ENCODE results near the gene NXPE3.

The NXPE3 gene

GRCh38 chr3:101821503-101821902, 42.5 kb downstream of the NXPE3 start:
- FAIRE-seq (no peak), DNase-seq (ENCODE audit: insufficient read length) (no peak)
- TF ChIP-seq POLR2A (IDR thresholded peaks at IDR 0.05; ENCODE audit: low read depth, low read length), result no peak
- TF ChIP-seq TAF1 (IDR thresholded peaks at IDR 0.05; ENCODE audit: borderline replicate concordance, low read depth, low read length), result no peak
- TF ChIP-seq POLR2AphosphoS5 (IDR thresholded peaks at IDR 0.05; ENCODE audit: low read depth, low read length), result no peak

GRCh38 chr3:101823525-101823924, 44.5 kb downstream of the NXPE3 start:
- DNase-seq (ENCODE audit: insufficient read length) (no peak), FAIRE-seq (no peak)
- TF ChIP-seq POLR2A (IDR thresholded peaks at IDR 0.05; ENCODE audit: low read depth, low read length) (no peak), POLR2AphosphoS5 (IDR thresholded peaks at IDR 0.05; ENCODE audit: low read depth, low read length) (no peak), TAF1 (IDR thresholded peaks at IDR 0.05; ENCODE audit: borderline replicate concordance, low read depth, low read length) (no peak)

GRCh38 chr3:101824702-101825101, 45.7 kb downstream of the NXPE3 start:
- DNase-seq (ENCODE audit: insufficient read length), result no peak
- TF ChIP-seq POLR2A (IDR thresholded peaks at IDR 0.05; ENCODE audit: low read depth, low read length), result no peak
- TF ChIP-seq POLR2AphosphoS5 (IDR thresholded peaks at IDR 0.05; ENCODE audit: low read depth, low read length), result no peak
- no peak for TF ChIP-seq TAF1 (IDR thresholded peaks at IDR 0.05; ENCODE audit: borderline replicate concordance, low read depth, low read length)
- no peak for FAIRE-seq

DNA sequence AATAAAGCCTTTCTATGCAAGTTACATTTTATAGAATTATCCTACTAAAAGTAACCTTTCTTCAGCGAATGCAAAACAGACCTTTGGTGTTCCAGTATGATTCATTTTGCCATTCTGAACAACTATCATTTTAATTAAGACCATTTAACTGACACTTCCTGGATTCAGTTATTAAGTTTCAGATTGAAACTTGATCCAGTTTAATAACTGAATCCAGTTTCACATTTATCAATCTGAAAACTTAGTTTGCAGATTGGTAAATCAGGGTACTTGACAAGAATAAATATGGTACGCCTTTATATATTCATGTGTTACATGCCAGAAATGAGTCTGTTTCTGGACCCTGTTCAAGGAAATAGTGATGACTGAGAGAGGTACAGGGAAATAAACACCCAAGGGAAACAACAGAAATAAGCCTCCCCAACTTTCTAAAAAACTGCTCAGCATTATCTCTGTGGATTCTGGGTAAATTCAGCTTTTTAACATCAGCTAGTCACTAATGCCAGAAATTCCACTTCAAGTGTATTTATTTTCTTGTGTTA, 47.0 kb downstream of the NXPE3 start:
- no peak for DNase-seq (ENCODE audit: insufficient read length)
- FAIRE-seq, result peak; percentile 85
- TF ChIP-seq POLR2AphosphoS5 (IDR thresholded peaks at IDR 0.05; ENCODE audit: low read depth, low read length) (no peak), TAF1 (IDR thresholded peaks at IDR 0.05; ENCODE audit: borderline replicate concordance, low read depth, low read length) (no peak), POLR2A (IDR thresholded peaks at IDR 0.05; ENCODE audit: low read depth, low read length) (no peak)

GRCh38 chr3:101827211-101828174, 48.5 kb downstream of the NXPE3 start:
- DNase-seq (ENCODE audit: insufficient read length) (peak; percentile 40), FAIRE-seq (peak; percentile 95)
- TF ChIP-seq POLR2AphosphoS5 (IDR thresholded peaks at IDR 0.05; ENCODE audit: low read depth, low read length) (peak; percentile 95), TAF1 (IDR thresholded peaks at IDR 0.05; ENCODE audit: borderline replicate concordance, low read depth, low read length) (peak; percentile 80; the same call in 1 of the 2 replicates), POLR2A (IDR thresholded peaks at IDR 0.05; ENCODE audit: low read depth, low read length) (peak; percentile 98)

GRCh38 chr3:101828276-101828675, 49.3 kb downstream of the NXPE3 start:
- DNase-seq (ENCODE audit: insufficient read length), result no peak
- FAIRE-seq, result peak; percentile 63
- no peak for TF ChIP-seq POLR2AphosphoS5 (IDR thresholded peaks at IDR 0.05; ENCODE audit: low read depth, low read length)
- no peak for TF ChIP-seq POLR2A (IDR thresholded peaks at IDR 0.05; ENCODE audit: low read depth, low read length)
- TF ChIP-seq TAF1 (IDR thresholded peaks at IDR 0.05; ENCODE audit: borderline replicate concordance, low read depth, low read length), result no peak

- TF ChIP-seq TAF1 (IDR thresholded peaks at IDR 0.05; ENCODE audit: borderline replicate concordance, low read depth, low read length) (0 out of 2 replicates have a peak, but pooled peaks have one; percentile 57), POLR2AphosphoS5 (IDR thresholded peaks at IDR 0.05; ENCODE audit: low read depth, low read length) (peak; percentile 91), POLR2A (IDR thresholded peaks at IDR 0.05; ENCODE audit: low read depth, low read length) (peak; percentile 86; the same call in 1 of the 2 replicates)
- DNase-seq (ENCODE audit: insufficient read length) (no peak), FAIRE-seq (peak; percentile 97)
Observed at GRCh38 chr3:101828691-101829436, 49.9 kb downstream of the NXPE3 start.

DNA sequence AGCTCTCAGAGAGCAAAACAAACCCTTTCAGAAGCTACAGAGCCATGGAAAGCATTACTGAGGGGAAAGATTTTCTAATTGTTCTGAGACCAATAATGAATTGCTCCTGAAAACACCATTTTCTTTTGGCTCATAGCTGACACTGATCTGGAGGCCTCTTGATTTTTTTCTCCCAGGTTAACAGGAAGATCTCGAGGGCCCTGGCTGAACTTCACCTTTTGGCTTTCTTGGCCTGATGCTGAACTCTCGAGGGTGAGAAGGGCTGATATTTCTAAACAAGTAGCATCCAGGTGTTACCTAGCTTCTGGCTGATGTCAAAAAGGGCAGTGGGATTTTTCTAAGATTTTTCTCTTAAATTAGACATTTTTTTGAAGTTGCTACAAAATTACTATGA, 50.4 kb downstream of the NXPE3 start:
- FAIRE-seq (no peak), DNase-seq (ENCODE audit: insufficient read length) (no peak)
- TF ChIP-seq POLR2AphosphoS5 (IDR thresholded peaks at IDR 0.05; ENCODE audit: low read depth, low read length), result no peak
- TF ChIP-seq POLR2A (IDR thresholded peaks at IDR 0.05; ENCODE audit: low read depth, low read length), result no peak
- 0 out of 2 replicates have a peak, but pooled peaks have one; percentile 3 for TF ChIP-seq TAF1 (IDR thresholded peaks at IDR 0.05; ENCODE audit: borderline replicate concordance, low read depth, low read length)

GRCh38 chr3:101829874-101830273, 50.9 kb downstream of the NXPE3 start:
- no peak for DNase-seq (ENCODE audit: insufficient read length)
- FAIRE-seq, result peak; percentile 87
- no peak for TF ChIP-seq POLR2A (IDR thresholded peaks at IDR 0.05; ENCODE audit: low read depth, low read length)
- TF ChIP-seq TAF1 (IDR thresholded peaks at IDR 0.05; ENCODE audit: borderline replicate concordance, low read depth, low read length), result no peak
- no peak for TF ChIP-seq POLR2AphosphoS5 (IDR thresholded peaks at IDR 0.05; ENCODE audit: low read depth, low read length)

- no peak for TF ChIP-seq TAF1 (IDR thresholded peaks at IDR 0.05; ENCODE audit: borderline replicate concordance, low read depth, low read length)
- TF ChIP-seq POLR2A (IDR thresholded peaks at IDR 0.05; ENCODE audit: low read depth, low read length), result no peak
- no peak for TF ChIP-seq POLR2AphosphoS5 (IDR thresholded peaks at IDR 0.05; ENCODE audit: low read depth, low read length)
- no peak for DNase-seq (ENCODE audit: insufficient read length)
- FAIRE-seq, result peak; percentile 73
Observed at GRCh38 chr3:101833446-101833974, 54.5 kb downstream of the NXPE3 start.

GRCh38 chr3:101835676-101836075, 56.7 kb downstream of the NXPE3 start:
- DNase-seq (ENCODE audit: insufficient read length) (no peak), FAIRE-seq (no peak)
- TF ChIP-seq POLR2A (IDR thresholded peaks at IDR 0.05; ENCODE audit: low read depth, low read length) (no peak), TAF1 (IDR thresholded peaks at IDR 0.05; ENCODE audit: borderline replicate concordance, low read depth, low read length) (no peak), POLR2AphosphoS5 (IDR thresholded peaks at IDR 0.05; ENCODE audit: low read depth, low read length) (no peak)
